Keratinocyte (primary cell): Measurements from ENCODE around the gene PRKCE. TPM values are rescaled to one million over a fixed set of nuclear protein-coding genes. Genes with fewer than 3 reads are reported as not detected.

Experiments
- DNase-seq: peaks from one replicate; pipeline ENCODE4 v3.0.0-alpha.2; 2011; ENCODE audit warnings: low read depth, missing footprints, low spot score
- FAIRE-seq: peaks from 2 replicates; lab custom pipeline; 2011; peaks lifted over from hg19 to GRCh38; lab: Jason Lieb, UNC
- H2AFZ ChIP-seq: 2 replicates; pipeline ENCODE4 v1.6.0; 2012; ENCODE audit warnings: low read length, control low read depth, inconsistent platforms; ENCODE audit not compliant: control insufficient read depth
- H3K27ac ChIP-seq: 2 replicates; pipeline ENCODE4 v1.5.1; 2011; ENCODE audit warnings: low read length; ENCODE audit not compliant: control insufficient read depth, insufficient read depth
- H3K27me3 ChIP-seq: 3 replicates; pipeline ENCODE4 v1.6.0; 2011; ENCODE audit warnings: low read length; ENCODE audit not compliant: control insufficient read depth, insufficient read depth; ENCODE audit errors: extremely low read depth
- H3K36me3 ChIP-seq, 2 experiments: 2 replicates in 1 of 2; 3 replicates in 1 of 2; pipeline ENCODE4 v1.5.1; 2011; ENCODE audit warnings: low read length in 2 of 2, mild to moderate bottlenecking in 1 of 2; ENCODE audit not compliant: control insufficient read depth in 2 of 2, insufficient read depth in 2 of 2; ENCODE audit errors: extremely low read depth in 1 of 2
- H3K4me1 ChIP-seq: 3 replicates; pipeline ENCODE4 v1.5.1; 2011; ENCODE audit warnings: low read length; ENCODE audit not compliant: control insufficient read depth, insufficient read depth; ENCODE audit errors: extremely low read depth
- H3K4me2 ChIP-seq: 3 replicates; pipeline ENCODE4 v1.6.0; 2011; ENCODE audit warnings: low read depth, low read length; ENCODE audit not compliant: control insufficient read depth, insufficient read depth; ENCODE audit errors: extremely low read depth
- H3K4me3 ChIP-seq, 3 experiments: fragments of 200-600 bp in 1 of 3; sonication (generic) in 1 of 3; 2 replicates in 2 of 3; 3 replicates in 1 of 3; pipeline ENCODE4 v1.5.1; 2011 to 2016; ENCODE audit warnings: low read length in 3 of 3, mild to moderate bottlenecking in 3 of 3, control low read depth in 2 of 3, inconsistent platforms in 1 of 3, low read depth in 1 of 3, mixed read lengths in 1 of 3, mixed run types in 1 of 3, moderate library complexity in 1 of 3; ENCODE audit not compliant: control insufficient read depth in 2 of 3, insufficient read depth in 2 of 3; ENCODE audit errors: extremely low read depth in 1 of 3
- H3K79me2 ChIP-seq: 2 replicates; pipeline ENCODE4 v1.6.0; 2012; ENCODE audit warnings: low read length; ENCODE audit not compliant: control insufficient read depth, insufficient read depth
- H3K9ac ChIP-seq: 3 replicates; pipeline ENCODE4 v1.6.0; 2011; ENCODE audit warnings: low read length; ENCODE audit not compliant: control insufficient read depth, insufficient read depth; ENCODE audit errors: extremely low read depth
- H3K9me1 ChIP-seq: 3 replicates; pipeline ENCODE4 v1.6.0; 2011; ENCODE audit warnings: low read length; ENCODE audit not compliant: control insufficient read depth, insufficient read depth; ENCODE audit errors: extremely low read depth
- H3K9me3 ChIP-seq: 2 replicates; pipeline ENCODE4 v1.5.1; 2012; ENCODE audit warnings: low read depth, low read length; ENCODE audit not compliant: control insufficient read depth
- H4K20me1 ChIP-seq: 3 replicates; pipeline ENCODE4 v1.6.0; 2011; ENCODE audit warnings: low read length; ENCODE audit not compliant: control insufficient read depth, insufficient read depth; ENCODE audit errors: extremely low read depth
- EZH2 ChIP-seq: IDR thresholded peaks from one replicate; pipeline ENCODE4 v1.6.1; 2012; ENCODE audit warnings: inconsistent platforms, mild to moderate bottlenecking, low read length, moderate library complexity
- dilution Hi-C: fragments of 300-500 bp; cut with MboI; formaldehyde crosslinking; loops from one replicate; pipeline ENCODE4 v1.7.0; 2020; ENCODE audit warnings: low sequenced_read_pairs; ENCODE audit not compliant: extremely low pct_ligation_motif_present
- polyA minus RNA-seq, 3 experiments: library from RNA; depleted of rRNA, polyadenylated mRNA; stranded (reverse); fragments of >200 nt; gene quantifications; 1 replicate in 1 of 3; 2 replicates in 1 of 3; 3 replicates in 1 of 3; pipeline ENCODE4 v1.2.3, GENCODE V29; 2011
- polyA plus RNA-seq, 5 experiments: library from polyadenylated mRNA; depleted of rRNA in 3 of 5; stranded (reverse) in 3 of 5; stranded (forward) in 1 of 5; unstranded in 1 of 5; fragments of >200 nt; gene quantifications; 1 replicate in 1 of 5; 2 replicates in 3 of 5; 3 replicates in 1 of 5; pipeline versions ENCODE4 v1.2.1 to v1.2.3, GENCODE V29; 2011 to 2012; ENCODE audit warnings: missing spikeins in 2 of 5, low read depth in 1 of 5, low replicate concordance in 1 of 5
- TF ChIP-seq, protein P1 (sequence below), 3 experiments: IDR thresholded peaks in 1 of 3; conservative IDR thresholded peaks in 1 of 3; optimal IDR thresholded peaks in 1 of 3; 2 replicates in 2 of 3; 3 replicates in 1 of 3; pipeline versions ENCODE3 to v1.5.1; 2011; ENCODE audit warnings: low read length in 3 of 3, mild to moderate bottlenecking in 3 of 3, moderate library complexity in 2 of 3, control low read depth in 1 of 3, inconsistent platforms in 1 of 3; ENCODE audit not compliant: insufficient read depth in 2 of 3; ENCODE audit errors: extremely low read depth in 1 of 3

PRKCE gene
- polyA plus RNA-seq (1.5 to 2.0 TPM (median 2.0 TPM) in 3 replicates), polyA minus RNA-seq (5.0 to 7.1 TPM (median 5.1 TPM) in 3 replicates)
- polyA plus RNA-seq (2011; ENCODE audit: low read depth), result 1.8 TPM
- polyA plus RNA-seq (2011; cell fraction: cytosol; rRNA removed), result 1.0 TPM in 2 replicates
- polyA plus RNA-seq (2011; cell fraction: nucleus; rRNA removed), result 2.5 and 3.1 TPM in 2 replicates
- polyA plus RNA-seq (2012; ENCODE audit: low replicate concordance), result 1.4 and 2.3 TPM in 2 replicates
- 3.1 TPM for polyA minus RNA-seq (2011; cell fraction: cytosol; rRNA and poly(A)+ RNA removed)
- 8.7 and 11.6 TPM in 2 replicates for polyA minus RNA-seq (2011; cell fraction: nucleus; rRNA and poly(A)+ RNA removed)

DNA sequence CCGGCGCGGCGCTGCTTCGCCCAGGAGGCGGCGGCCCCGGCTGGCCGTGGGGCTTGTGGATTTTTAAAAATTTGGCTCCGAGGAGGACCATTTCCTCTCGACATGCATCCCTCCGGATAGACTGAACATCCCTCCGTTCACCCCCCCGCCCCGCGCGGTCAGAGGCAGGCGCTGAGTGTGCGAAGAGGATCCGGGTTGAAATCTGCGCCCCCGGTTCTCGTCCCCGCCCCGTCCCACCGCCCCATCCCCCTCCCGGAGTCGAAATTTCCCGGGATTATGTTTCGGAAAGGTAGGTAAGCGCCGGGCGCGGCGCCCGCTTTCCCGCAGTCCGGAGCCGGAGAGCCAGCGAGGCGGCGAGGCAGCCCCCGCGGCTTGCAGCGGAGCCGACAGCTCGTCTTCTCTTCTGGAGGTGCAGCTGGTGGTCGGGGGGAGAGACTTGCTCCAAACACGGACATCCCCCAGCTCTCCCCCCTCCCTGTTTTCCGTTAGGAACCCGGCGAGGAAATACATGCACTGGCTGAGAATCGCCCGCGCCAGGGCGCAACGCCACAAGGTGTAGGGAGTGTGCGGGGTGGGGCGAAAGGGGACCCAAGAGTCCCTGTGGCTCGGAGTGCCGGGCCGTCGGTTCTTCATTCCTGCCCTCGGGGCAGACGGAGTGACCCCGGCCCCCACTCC lies at the start of gene PRKCE:
TSS of gene PRKCE (plus strand) at position 261 of the 675 bp plus-strand sequence.
- Histone ChIP-seq H3K9me1 (no peaks in the 10 kb centered on the region), H3K36me3 (no peaks in the 10 kb centered on the region), H3K4me1 (peaks cover 14% of the 10 kb centered on the region), H3K4me2 (peak within 1 kb of the TSS; percentile 91), H3K4me3 (peak within 1 kb of the TSS; percentile 80 to 94 (median 86)), H3K27ac (peak within 1 kb of the TSS; percentile 73), H2AFZ (peak within 1 kb of the TSS; percentile 90), H3K79me2 (no peaks in the 10 kb centered on the region), H3K27me3 (no peaks in the 10 kb centered on the region), H3K9me3 (no peaks in the 10 kb centered on the region), H3K9ac (peak within 1 kb of the TSS; percentile 82), H4K20me1 (no peaks in the 10 kb centered on the region)
- DNase-seq (no peak), FAIRE-seq (no peak)
- no peak for TF ChIP-seq EZH2
- TF ChIP-seq, protein P1, sequence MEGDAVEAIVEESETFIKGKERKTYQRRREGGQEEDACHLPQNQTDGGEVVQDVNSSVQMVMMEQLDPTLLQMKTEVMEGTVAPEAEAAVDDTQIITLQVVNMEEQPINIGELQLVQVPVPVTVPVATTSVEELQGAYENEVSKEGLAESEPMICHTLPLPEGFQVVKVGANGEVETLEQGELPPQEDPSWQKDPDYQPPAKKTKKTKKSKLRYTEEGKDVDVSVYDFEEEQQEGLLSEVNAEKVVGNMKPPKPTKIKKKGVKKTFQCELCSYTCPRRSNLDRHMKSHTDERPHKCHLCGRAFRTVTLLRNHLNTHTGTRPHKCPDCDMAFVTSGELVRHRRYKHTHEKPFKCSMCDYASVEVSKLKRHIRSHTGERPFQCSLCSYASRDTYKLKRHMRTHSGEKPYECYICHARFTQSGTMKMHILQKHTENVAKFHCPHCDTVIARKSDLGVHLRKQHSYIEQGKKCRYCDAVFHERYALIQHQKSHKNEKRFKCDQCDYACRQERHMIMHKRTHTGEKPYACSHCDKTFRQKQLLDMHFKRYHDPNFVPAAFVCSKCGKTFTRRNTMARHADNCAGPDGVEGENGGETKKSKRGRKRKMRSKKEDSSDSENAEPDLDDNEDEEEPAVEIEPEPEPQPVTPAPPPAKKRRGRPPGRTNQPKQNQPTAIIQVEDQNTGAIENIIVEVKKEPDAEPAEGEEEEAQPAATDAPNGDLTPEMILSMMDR (optimal IDR thresholded peaks at IDR 0.05 in 1 of 3, IDR thresholded peaks at IDR 0.05 in 1 of 3, conservative IDR thresholded peaks at IDR 0.05 in 1 of 3; ENCODE audit: extremely low read depth in 1 of 3, insufficient read depth in 2 of 3, low read length in 3 of 3), result no peak
- dilution Hi-C loops, result no loop called here

DNA sequence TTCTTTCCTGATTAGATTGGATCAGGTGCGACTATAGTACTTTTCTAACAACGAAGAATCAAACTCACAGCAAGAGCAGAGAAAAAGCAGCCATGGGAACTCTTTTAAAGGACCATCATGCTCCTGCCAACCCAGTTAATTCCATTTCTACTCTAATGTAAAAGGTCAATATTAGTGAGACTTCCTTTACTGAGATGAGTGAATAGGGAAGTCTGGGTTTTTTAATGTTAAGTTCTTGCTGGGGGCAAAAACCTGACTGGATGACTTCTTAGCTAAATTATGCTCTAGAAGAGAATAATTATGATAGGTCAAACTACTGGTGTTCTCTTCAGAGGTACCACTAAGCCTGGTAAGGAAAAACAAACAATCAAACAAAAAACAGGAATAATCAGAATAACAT lies 48.9 kb upstream of the PRKCE start:
- Histone ChIP-seq H3K9me3 (no peaks in the 10 kb centered on the region), H3K4me1 (no peaks in the 10 kb centered on the region), H4K20me1 (no peaks in the 10 kb centered on the region), H3K27ac (no peak overlapping the region), H3K9ac (no peak overlapping the region), H3K9me1 (no peaks in the 10 kb centered on the region), H3K79me2 (peaks cover 10% of the 10 kb centered on the region), H3K27me3 (no peaks in the 10 kb centered on the region), H3K4me2 (no peak overlapping the region), H3K36me3 (peaks cover 9 to 15% of the 10 kb centered on the region in 2 experiments), H2AFZ (no peak overlapping the region), H3K4me3 (no peak overlapping the region)
- TF ChIP-seq, protein P1 (optimal IDR thresholded peaks at IDR 0.05 in 1 of 3, IDR thresholded peaks at IDR 0.05 in 1 of 3, conservative IDR thresholded peaks at IDR 0.05 in 1 of 3; ENCODE audit: extremely low read depth in 1 of 3, insufficient read depth in 2 of 3, low read length in 3 of 3), result no peak
- TF ChIP-seq EZH2, result no peak
- FAIRE-seq (no peak), DNase-seq (no peak)
- dilution Hi-C loops, result no loop called here
